T-helper 22 cell (primary cell): Measurements from ENCODE around the gene FPR1.

Source experiments
- DNase-seq: peaks from one replicate; pipeline ENCODE4 v3.0.0-alpha.2; 2020; ENCODE audit warnings: low read depth

The FPR1 gene

GRCh38 chr19:51706296-51706695, 45.4 kb downstream of the FPR1 start:
- no peak for DNase-seq

- DNase-seq = no peak
Measured at GRCh38 chr19:51704626-51705025, 47.1 kb downstream of the FPR1 start.

- peak; percentile 90 for DNase-seq
Measured at GRCh38 chr19:51703575-51704515, 47.8 kb downstream of the FPR1 start.

GRCh38 chr19:51702825-51703574, 48.7 kb downstream of the FPR1 start:
- DNase-seq = no peak

GRCh38 chr19:51702103-51702824, 49.4 kb downstream of the FPR1 start:
- DNase-seq = no peak

- DNase-seq = no peak
Measured at GRCh38 chr19:51701468-51702100, 50.1 kb downstream of the FPR1 start.

GRCh38 chr19:51699170-51699569, 52.5 kb downstream of the FPR1 start:
- DNase-seq = no peak

- DNase-seq = no peak
Measured at GRCh38 chr19:51698296-51698695, 53.4 kb downstream of the FPR1 start.

GRCh38 chr19:51697169-51697776, 54.4 kb downstream of the FPR1 start:
- DNase-seq = no peak

- DNase-seq = no peak
Measured at GRCh38 chr19:51696606-51697005, 55.1 kb downstream of the FPR1 start.
